Mucosa of descending colon (tissue), 3 donors: ENCODE results near the gene PHF1. TPM values are rescaled to one million over a fixed set of nuclear protein-coding genes. Genes with fewer than 3 reads are reported as not detected.

Experiments
- ATAC-seq: fragments of 200-7000 bp; cut with Tn5 transposase; one replicate; pipeline ENCODE4 v1.9.1; 2020; ENCODE audit warnings: mild to moderate bottlenecking, moderate library complexity
- DNase-seq, 3 donors: peaks; one replicate each; pipeline ENCODE4 v3.0.0-alpha.2; 2020
- H3K36me3 ChIP-seq: fragments of 200-600 bp; one replicate; pipeline ENCODE4 v1.8.0; 2021; ENCODE audit warnings: low read depth, mild to moderate bottlenecking
- H3K4me1 ChIP-seq: fragments of 200-600 bp; one replicate; pipeline ENCODE4 v1.8.0; 2021; ENCODE audit warnings: low read depth, mild to moderate bottlenecking
- H3K4me3 ChIP-seq: fragments of 200-600 bp; one replicate; pipeline ENCODE4 v1.8.0; 2021; ENCODE audit warnings: mild to moderate bottlenecking
- H3K9me3 ChIP-seq: fragments of 200-600 bp; one replicate; pipeline ENCODE4 v1.8.0; 2021; ENCODE audit warnings: mild to moderate bottlenecking
- intact Hi-C, 2 donors: fragments of 100-400 bp; cut with DNase I in 1 of 2; cut with micrococcal nuclease in 1 of 2; formaldehyde crosslinking; loops; one replicate each; pipeline versions ENCODE4 v1.11.0 to v1.11.1; 2022; cut with DNase I, micrococcal nuclease
- total RNA-seq, 3 donors: library from RNA; stranded (reverse); fragmentation: NEBNext Ultra II Directional in 2 of 3; extraction: Animal tissue kit (Norgen Biotek cat#: 25700) in 2 of 3; gene quantifications; one replicate each; pipeline versions ENCODE4 v1.2.1 to v1.2.4, GENCODE V29; 2021 to 2023
- TF ChIP-seq, protein P1 (sequence below): fragments of 200-600 bp; IDR thresholded peaks from one replicate; pipeline ENCODE4 v1.8.0; 2022; ENCODE audit warnings: antibody characterized with exemption, mild to moderate bottlenecking
- donor health status: DM: no; HTN: no; CAD: no; lungs with moderate emphysema.
- donor health status: DM: no; HTN: no; CAD: no.
- donor health status: DM: no; HTN: yes; CAD: no.

The PHF1 gene
- total RNA-seq, 3 donors from 2014 or later, result 29.9 to 96.5 (median 38.1) TPM

GRCh38 chr6:33443025-33443424 is 32.2 kb downstream of the PHF1 start:
- Histone ChIP-seq H3K36me3 (no peaks in the 10 kb centered on the region), H3K4me3 (no peak overlapping the region), H3K4me1 (no peaks in the 10 kb centered on the region), H3K9me3 (no peaks in the 10 kb centered on the region)
- intact Hi-C loops, result no loop called here
- DNase-seq, result no peak
- ATAC-seq, result no peak
- TF ChIP-seq, protein P1, sequence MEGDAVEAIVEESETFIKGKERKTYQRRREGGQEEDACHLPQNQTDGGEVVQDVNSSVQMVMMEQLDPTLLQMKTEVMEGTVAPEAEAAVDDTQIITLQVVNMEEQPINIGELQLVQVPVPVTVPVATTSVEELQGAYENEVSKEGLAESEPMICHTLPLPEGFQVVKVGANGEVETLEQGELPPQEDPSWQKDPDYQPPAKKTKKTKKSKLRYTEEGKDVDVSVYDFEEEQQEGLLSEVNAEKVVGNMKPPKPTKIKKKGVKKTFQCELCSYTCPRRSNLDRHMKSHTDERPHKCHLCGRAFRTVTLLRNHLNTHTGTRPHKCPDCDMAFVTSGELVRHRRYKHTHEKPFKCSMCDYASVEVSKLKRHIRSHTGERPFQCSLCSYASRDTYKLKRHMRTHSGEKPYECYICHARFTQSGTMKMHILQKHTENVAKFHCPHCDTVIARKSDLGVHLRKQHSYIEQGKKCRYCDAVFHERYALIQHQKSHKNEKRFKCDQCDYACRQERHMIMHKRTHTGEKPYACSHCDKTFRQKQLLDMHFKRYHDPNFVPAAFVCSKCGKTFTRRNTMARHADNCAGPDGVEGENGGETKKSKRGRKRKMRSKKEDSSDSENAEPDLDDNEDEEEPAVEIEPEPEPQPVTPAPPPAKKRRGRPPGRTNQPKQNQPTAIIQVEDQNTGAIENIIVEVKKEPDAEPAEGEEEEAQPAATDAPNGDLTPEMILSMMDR, result no peak

DNA sequence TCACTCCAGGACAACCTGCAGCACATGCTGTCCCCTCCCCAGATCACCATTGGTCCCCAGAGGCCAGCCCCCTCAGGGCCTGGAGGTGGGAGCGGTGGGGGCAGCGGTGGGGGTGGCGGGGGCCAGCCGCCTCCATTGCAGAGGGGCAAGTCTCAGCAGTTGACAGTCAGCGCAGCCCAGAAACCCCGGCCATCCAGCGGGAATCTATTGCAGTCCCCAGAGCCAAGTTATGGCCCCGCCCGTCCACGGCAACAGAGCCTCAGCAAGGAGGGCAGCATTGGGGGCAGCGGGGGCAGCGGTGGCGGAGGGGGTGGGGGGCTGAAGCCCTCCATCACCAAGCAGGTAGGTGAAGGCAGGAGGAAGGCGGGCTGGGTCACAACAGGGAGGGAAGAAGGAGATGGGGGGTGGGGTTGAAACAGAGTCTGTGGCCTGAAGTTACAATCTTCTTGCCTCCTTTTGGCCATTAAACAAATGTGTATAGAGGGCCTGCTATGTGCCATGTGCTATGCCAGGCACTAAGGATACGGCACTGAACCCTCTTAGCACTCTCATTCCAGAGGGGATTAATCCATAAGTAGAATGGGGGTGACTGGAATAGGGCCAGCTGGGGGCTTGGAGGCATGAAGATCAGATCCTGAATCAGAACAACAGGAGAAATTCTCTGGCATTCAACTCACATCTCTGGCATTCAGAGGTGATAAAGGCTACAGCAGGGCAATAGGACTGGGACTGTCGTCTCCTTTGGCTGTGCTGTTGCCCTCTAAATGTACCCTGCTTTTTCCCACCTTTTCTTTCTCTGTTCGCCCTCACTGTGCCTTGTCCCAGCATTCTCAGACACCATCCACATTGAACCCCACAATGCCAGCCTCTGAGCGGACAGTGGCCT is 33.0 kb downstream of the PHF1 start:
- Histone ChIP-seq H3K4me3 (no peak overlapping the region), H3K4me1 (no peaks in the 10 kb centered on the region), H3K36me3 (no peaks in the 10 kb centered on the region), H3K9me3 (no peaks in the 10 kb centered on the region)
- TF ChIP-seq, protein P1, result no peak
- DNase-seq, result peak in 1 of 3 donors; percentile 15
- ATAC-seq, result no peak
- intact Hi-C loops, result no loop called here

DNA sequence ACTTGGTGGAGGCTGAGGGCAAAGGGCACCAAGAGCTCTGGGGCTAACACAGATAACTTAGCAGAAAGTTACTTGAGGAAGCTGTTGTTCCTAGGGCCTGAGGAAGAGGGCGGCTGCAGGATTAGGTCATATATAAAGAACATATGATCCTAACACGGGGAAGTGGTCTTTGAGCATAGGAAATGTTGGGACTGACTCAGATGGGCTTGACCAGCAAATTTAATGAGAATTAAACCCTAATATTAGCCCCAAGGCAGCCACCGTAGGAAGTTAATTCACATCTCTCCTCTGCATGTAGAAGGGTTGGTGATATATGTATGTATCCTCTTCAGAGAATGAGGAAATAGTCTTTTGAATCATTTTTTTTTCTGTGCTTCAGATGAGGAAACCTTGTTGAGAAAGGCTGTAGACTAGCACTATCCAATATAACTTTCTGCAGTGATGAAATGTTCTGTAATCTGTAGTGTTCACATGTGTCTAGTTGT is 34.3 kb downstream of the PHF1 start:
- DNase-seq (no peak), ATAC-seq (no peak)
- intact Hi-C loops, result no loop called here
- no peaks in the 10 kb centered on the region for H3K9me3 ChIP-seq
- no peaks in the 10 kb centered on the region for H3K4me1 ChIP-seq
- no peak overlapping the region for H3K4me3 ChIP-seq
- H3K36me3 ChIP-seq, result no peaks in the 10 kb centered on the region
- TF ChIP-seq, protein P1, result no peak

- Histone ChIP-seq H3K9me3 (no peaks in the 10 kb centered on the region), H3K36me3 (no peaks in the 10 kb centered on the region), H3K4me3 (no peak overlapping the region), H3K4me1 (no peaks in the 10 kb centered on the region)
- TF ChIP-seq, protein P1, result no peak
- DNase-seq, result no peak
- no peak for ATAC-seq
- intact Hi-C loops, result no loop called here
Observed at GRCh38 chr6:33446356-33446755, 35.5 kb downstream of the PHF1 start.

- no peak overlapping the region for H3K4me3 ChIP-seq
- no peaks in the 10 kb centered on the region for H3K36me3 ChIP-seq
- peaks cover 14% of the 10 kb centered on the region for H3K4me1 ChIP-seq
- no peaks in the 10 kb centered on the region for H3K9me3 ChIP-seq
- no peak for ATAC-seq
- TF ChIP-seq, protein P1, result no peak
- intact Hi-C loops, result no loop called here
- no peak for DNase-seq
Observed at GRCh38 chr6:33450434-33450833, 39.6 kb downstream of the PHF1 start.
